Suprapubic skin (tissue), 4 donors: ENCODE results near the gene MAGI1.

Experiments used
- EP300 ChIP-seq: sonication (generic); formaldehyde crosslinking; IDR thresholded peaks from one replicate; pipeline ENCODE4 v1.6.1; 2017; ENCODE audit warnings: antibody characterized with exemption
- POLR2A ChIP-seq, 2 donors: fragments of 450-650 bp; IDR thresholded peaks; one replicate each; pipeline ENCODE4 v1.6.1; 2017; ENCODE audit warnings: antibody characterized with exemption in 2 of 2, mild to moderate bottlenecking in 2 of 2, moderate library complexity in 2 of 2
- POLR2AphosphoS5 ChIP-seq, 3 donors: sonication (generic); formaldehyde crosslinking; IDR thresholded peaks; one replicate each; pipeline ENCODE4 v1.6.1; 2017; ENCODE audit warnings: antibody characterized with exemption in 3 of 3
- TF ChIP-seq, protein P1 (sequence below), 2 donors: fragments of 200-600 bp in 1 of 2; fragments of 450-650 bp in 1 of 2; sonication (generic) in 1 of 2; IDR thresholded peaks; one replicate each; pipeline ENCODE4 v1.5.1; 2016 to 2019; ENCODE audit warnings: antibody characterized with exemption in 2 of 2, mild to moderate bottlenecking in 1 of 2, moderate library complexity in 1 of 2

DNA sequence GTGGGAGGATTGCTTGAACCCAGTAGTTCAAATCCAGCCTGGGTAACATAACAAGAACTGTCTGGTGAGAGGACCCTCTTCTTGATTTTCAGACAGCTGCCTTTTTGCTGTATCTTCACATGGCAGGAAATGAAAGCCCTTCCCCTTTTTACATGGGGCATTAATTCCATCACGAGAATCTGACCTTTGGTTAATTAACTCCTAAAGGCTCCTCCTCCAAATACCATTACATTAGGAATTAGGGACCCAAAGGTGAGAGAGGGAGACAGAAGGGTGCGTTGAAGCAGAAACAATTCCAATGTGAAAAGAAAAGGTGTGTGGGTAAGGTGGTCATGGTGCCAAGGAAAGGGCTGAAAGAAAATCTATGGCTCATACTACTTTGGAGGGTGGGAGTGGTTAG, 536.2 kb downstream of the MAGI1 start:
- TF ChIP-seq, protein P1, sequence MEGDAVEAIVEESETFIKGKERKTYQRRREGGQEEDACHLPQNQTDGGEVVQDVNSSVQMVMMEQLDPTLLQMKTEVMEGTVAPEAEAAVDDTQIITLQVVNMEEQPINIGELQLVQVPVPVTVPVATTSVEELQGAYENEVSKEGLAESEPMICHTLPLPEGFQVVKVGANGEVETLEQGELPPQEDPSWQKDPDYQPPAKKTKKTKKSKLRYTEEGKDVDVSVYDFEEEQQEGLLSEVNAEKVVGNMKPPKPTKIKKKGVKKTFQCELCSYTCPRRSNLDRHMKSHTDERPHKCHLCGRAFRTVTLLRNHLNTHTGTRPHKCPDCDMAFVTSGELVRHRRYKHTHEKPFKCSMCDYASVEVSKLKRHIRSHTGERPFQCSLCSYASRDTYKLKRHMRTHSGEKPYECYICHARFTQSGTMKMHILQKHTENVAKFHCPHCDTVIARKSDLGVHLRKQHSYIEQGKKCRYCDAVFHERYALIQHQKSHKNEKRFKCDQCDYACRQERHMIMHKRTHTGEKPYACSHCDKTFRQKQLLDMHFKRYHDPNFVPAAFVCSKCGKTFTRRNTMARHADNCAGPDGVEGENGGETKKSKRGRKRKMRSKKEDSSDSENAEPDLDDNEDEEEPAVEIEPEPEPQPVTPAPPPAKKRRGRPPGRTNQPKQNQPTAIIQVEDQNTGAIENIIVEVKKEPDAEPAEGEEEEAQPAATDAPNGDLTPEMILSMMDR (IDR thresholded peaks at IDR 0.05), result no peak
- TF ChIP-seq POLR2A (IDR thresholded peaks at IDR 0.05) (no peak), POLR2AphosphoS5 (IDR thresholded peaks at IDR 0.05) (no peak), EP300 (no peak)
